Upper lobe of left lung (tissue), 4 donors: ENCODE measurements around the gene NFKBIL1.

Source experiments
- EP300 ChIP-seq, 4 donors: sonication (generic); formaldehyde crosslinking; IDR thresholded peaks; one replicate each; pipeline ENCODE4 v1.5.1; 2017; ENCODE audit warnings: antibody characterized with exemption in 4 of 4, control low read depth in 2 of 4
- POLR2A ChIP-seq, 4 donors: fragments of 450-650 bp; IDR thresholded peaks; one replicate each; pipeline ENCODE4 v1.5.1; 2016 to 2017; ENCODE audit warnings: antibody characterized with exemption in 4 of 4, mild to moderate bottlenecking in 2 of 4
- POLR2AphosphoS5 ChIP-seq, 2 donors: sonication (generic); formaldehyde crosslinking; IDR thresholded peaks; one replicate each; pipeline ENCODE4 v1.5.1; 2017; ENCODE audit warnings: antibody characterized with exemption in 2 of 2
- TF ChIP-seq, protein P1 (sequence below), 6 experiments: fragments of 450-650 bp in 4 of 6; fragments of 200-600 bp in 2 of 6; sonication (generic) in 2 of 6; IDR thresholded peaks; one replicate each; pipeline ENCODE4 v1.5.1; 2016 to 2019; ENCODE audit warnings: antibody characterized with exemption in 6 of 6

DNA sequence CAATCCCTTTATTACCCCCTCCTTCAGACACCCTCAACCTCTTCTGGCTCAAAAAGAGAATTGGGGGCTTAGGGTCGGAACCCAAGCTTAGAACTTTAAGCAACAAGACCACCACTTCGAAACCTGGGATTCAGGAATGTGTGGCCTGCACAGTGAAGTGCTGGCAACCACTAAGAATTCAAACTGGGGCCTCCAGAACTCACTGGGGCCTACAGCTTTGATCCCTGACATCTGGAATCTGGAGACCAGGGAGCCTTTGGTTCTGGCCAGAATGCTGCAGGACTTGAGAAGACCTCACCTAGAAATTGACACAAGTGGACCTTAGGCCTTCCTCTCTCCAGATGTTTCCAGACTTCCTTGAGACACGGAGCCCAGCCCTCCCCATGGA, 30.2 kb downstream of the NFKBIL1 start:
- TF ChIP-seq, protein P1, sequence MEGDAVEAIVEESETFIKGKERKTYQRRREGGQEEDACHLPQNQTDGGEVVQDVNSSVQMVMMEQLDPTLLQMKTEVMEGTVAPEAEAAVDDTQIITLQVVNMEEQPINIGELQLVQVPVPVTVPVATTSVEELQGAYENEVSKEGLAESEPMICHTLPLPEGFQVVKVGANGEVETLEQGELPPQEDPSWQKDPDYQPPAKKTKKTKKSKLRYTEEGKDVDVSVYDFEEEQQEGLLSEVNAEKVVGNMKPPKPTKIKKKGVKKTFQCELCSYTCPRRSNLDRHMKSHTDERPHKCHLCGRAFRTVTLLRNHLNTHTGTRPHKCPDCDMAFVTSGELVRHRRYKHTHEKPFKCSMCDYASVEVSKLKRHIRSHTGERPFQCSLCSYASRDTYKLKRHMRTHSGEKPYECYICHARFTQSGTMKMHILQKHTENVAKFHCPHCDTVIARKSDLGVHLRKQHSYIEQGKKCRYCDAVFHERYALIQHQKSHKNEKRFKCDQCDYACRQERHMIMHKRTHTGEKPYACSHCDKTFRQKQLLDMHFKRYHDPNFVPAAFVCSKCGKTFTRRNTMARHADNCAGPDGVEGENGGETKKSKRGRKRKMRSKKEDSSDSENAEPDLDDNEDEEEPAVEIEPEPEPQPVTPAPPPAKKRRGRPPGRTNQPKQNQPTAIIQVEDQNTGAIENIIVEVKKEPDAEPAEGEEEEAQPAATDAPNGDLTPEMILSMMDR (IDR thresholded peaks at IDR 0.05), result no peak
- TF ChIP-seq POLR2AphosphoS5 (IDR thresholded peaks at IDR 0.05) (no peak), EP300 (IDR thresholded peaks at IDR 0.05) (no peak), POLR2A (IDR thresholded peaks at IDR 0.05) (no peak)
